ENCODE results near the gene ROPN1B. TPM values are rescaled to one million over a fixed set of nuclear protein-coding genes. Genes with fewer than 3 reads are reported as not detected.

Gene ROPN1B
- polyA plus RNA-seq, 1 experiment: not detected

DNA sequence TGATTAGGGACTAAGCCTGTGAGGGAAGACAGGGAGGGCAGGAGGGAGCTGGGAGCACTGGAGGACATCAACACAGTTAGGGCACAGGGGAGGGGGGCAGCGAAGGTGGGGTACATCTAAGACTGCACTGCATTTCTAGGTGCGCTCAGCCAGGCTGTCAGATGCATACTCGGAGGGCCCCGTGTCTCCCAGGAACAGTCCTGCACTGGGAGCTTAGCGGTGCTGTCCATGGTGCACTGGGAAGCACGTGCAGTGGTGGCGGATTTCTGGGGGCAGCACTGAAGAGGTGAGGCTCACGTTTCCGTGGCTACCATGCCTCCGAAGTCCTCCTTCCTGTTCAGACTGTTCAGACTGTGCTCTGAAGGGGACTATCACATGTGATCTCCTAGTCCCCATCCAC lies 54.4 kb downstream of the ROPN1B start:
- CTCF ChIA-PET: interaction anchor here (1.7 kb wide), 1 partner anchor 51 kb away, joined by 4 read pairs; no protein-coding TSS in a partner anchor
- no peak overlapping the region for H3K27ac ChIP-seq (ENCODE audit: low read depth, low read length)
- POLR2A ChIA-PET: no interaction called here
- no peaks in the 10 kb centered on the region for H3K27me3 ChIP-seq (ENCODE audit: control insufficient read depth, insufficient read depth, low read length)
- no peak for DNase-seq (ENCODE audit: low read depth, low spot score)
- no peak overlapping the region for H3K4me3 ChIP-seq (ENCODE audit: low read depth, low read length)
- TF ChIP-seq, protein P1, sequence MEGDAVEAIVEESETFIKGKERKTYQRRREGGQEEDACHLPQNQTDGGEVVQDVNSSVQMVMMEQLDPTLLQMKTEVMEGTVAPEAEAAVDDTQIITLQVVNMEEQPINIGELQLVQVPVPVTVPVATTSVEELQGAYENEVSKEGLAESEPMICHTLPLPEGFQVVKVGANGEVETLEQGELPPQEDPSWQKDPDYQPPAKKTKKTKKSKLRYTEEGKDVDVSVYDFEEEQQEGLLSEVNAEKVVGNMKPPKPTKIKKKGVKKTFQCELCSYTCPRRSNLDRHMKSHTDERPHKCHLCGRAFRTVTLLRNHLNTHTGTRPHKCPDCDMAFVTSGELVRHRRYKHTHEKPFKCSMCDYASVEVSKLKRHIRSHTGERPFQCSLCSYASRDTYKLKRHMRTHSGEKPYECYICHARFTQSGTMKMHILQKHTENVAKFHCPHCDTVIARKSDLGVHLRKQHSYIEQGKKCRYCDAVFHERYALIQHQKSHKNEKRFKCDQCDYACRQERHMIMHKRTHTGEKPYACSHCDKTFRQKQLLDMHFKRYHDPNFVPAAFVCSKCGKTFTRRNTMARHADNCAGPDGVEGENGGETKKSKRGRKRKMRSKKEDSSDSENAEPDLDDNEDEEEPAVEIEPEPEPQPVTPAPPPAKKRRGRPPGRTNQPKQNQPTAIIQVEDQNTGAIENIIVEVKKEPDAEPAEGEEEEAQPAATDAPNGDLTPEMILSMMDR (IDR thresholded peaks at IDR 0.05; ENCODE audit: low read depth, low read length): no peak
- H3K9me3 ChIP-seq (ENCODE audit: control insufficient read depth, insufficient read depth, low read length): peaks cover 6% of the 10 kb centered on the region

DNA sequence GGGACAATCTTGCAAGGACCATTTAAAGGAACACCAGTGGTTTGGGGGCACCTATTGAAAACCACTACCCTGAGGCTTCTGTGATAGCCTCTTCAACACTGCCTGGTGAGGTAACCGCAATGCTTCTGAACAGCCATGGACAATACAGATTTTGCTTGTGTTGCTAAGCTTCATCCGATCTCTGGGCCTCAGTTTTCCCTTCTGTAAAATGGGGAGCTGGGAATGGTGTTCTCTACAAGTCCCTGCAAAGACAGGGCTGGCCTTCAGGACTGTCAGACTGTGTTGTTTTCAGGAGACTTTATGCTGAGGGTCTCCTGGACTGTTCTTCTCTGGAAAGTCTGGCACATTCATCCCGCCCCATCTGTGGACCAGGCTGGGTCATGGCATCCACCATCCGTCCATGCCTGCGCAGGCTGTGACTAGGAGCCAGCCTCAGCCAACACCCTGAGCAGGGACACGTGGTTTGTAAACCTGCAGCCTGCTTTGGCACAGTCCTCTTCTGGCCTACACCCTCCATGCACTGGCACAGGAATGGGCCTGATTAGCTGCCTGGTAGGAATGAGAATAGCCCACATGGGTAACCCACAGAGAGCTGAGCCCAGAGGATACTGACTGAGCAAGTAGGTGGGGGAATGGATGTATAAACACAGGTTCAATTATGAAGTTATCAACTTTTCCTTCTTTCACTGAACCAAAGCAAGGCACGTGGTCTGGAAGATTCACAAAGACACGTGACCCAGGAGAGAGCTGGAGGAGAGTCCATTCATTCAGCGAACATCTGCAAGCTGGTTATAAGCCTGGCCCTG lies 55.3 kb downstream of the ROPN1B start:
- TF ChIP-seq, protein P1 (IDR thresholded peaks at IDR 0.05; ENCODE audit: low read depth, low read length): no peak
- Histone ChIP-seq H3K27me3 (ENCODE audit: control insufficient read depth, insufficient read depth, low read length) (no peaks in the 10 kb centered on the region), H3K27ac (ENCODE audit: low read depth, low read length) (no peak overlapping the region), H3K9me3 (ENCODE audit: control insufficient read depth, insufficient read depth, low read length) (peaks cover 8% of the 10 kb centered on the region), H3K4me3 (ENCODE audit: low read depth, low read length) (no peak overlapping the region)
- ChIA-PET POLR2A (no interaction called here), CTCF (no interaction called here)
- DNase-seq (ENCODE audit: low read depth, low spot score): no peak

DNA sequence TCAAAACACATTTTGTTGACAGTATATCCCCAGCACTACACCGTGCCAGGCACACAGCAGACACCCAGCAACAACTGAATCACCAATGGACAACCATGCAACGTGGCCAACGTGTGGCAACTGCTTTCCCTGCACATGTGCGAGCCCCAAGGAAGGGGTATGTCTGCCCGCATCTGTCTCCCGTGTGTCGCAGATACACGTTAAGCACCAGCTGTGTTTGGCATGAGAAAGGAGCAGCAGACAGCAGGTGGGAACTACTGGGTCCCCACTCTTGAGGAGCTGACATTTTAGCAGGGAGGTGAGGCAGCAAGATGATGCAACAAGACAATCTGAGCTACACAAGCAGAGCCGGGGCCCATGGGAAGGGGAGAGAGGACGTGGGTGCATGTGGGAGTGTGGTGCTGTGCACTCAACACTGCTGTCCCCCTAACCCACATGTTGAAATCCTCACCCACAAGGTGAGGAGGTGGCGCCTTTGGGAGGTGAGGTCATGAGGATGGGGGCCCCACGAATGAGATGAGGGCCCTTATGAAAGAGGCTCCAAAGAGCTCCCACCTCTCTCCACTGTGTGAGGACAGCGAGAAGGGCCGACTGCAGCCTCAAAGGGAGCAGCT lies 56.2 kb downstream of the ROPN1B start:
- no peak overlapping the region for H3K4me3 ChIP-seq (ENCODE audit: low read depth, low read length)
- POLR2A ChIA-PET: no interaction called here
- DNase-seq (ENCODE audit: low read depth, low spot score): no peak
- CTCF ChIA-PET: no interaction called here
- H3K27me3 ChIP-seq (ENCODE audit: control insufficient read depth, insufficient read depth, low read length): no peaks in the 10 kb centered on the region
- TF ChIP-seq, protein P1 (IDR thresholded peaks at IDR 0.05; ENCODE audit: low read depth, low read length): no peak
- H3K27ac ChIP-seq (ENCODE audit: low read depth, low read length): no peak overlapping the region
- peaks cover 8% of the 10 kb centered on the region for H3K9me3 ChIP-seq (ENCODE audit: control insufficient read depth, insufficient read depth, low read length)

DNA sequence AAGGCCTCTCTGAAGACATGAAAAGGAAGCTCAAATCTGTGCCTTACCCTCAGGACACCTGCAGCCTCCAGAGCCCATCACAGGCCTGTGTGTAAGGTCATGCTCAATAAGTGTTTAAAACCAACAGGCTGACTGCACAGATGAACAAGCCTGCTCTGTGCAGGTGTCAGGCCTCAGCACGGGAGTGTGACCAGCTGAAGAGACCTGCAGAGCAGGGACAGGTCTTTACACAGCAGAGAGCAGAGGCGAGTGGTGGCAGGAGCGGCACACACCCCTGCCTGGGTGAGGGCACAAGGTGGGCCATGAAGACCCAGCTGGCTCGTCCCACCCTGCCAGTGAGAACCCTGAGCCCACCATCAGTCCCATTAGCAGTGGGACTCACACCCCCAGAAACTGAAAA lies 56.9 kb downstream of the ROPN1B start:
- ChIA-PET POLR2A (no interaction called here), CTCF (no interaction called here)
- DNase-seq (ENCODE audit: low read depth, low spot score): no peak
- H3K4me3 ChIP-seq (ENCODE audit: low read depth, low read length): no peak overlapping the region
- peaks cover 8% of the 10 kb centered on the region for H3K9me3 ChIP-seq (ENCODE audit: control insufficient read depth, insufficient read depth, low read length)
- TF ChIP-seq, protein P1 (IDR thresholded peaks at IDR 0.05; ENCODE audit: low read depth, low read length): no peak
- no peaks in the 10 kb centered on the region for H3K27me3 ChIP-seq (ENCODE audit: control insufficient read depth, insufficient read depth, low read length)
- H3K27ac ChIP-seq (ENCODE audit: low read depth, low read length): no peak overlapping the region

DNA sequence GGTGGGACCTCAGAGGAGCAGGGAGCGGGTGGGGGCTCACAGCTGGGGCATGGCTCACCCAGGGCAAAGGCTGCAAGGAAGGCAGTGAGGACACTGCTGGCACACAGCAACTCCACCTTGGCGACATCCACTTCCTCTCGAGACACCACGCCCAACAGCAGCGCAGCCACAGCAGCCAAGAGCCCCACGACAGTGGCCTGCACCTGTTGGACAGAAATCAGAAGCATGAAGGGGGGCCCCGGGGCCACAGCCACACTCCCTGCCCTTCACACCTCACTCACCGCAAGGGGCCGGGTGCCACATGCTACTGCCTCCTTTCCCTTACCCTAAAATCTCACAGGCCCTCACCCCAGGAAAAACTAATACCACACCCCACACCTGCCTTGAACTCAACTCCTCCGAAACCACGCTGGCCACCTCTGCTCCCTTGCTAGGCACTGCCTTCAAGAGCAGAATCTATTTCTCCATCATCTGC lies 57.3 kb downstream of the ROPN1B start:
- Histone ChIP-seq H3K9me3 (ENCODE audit: control insufficient read depth, insufficient read depth, low read length) (peaks cover 8% of the 10 kb centered on the region), H3K4me3 (ENCODE audit: low read depth, low read length) (no peak overlapping the region), H3K27ac (ENCODE audit: low read depth, low read length) (no peak overlapping the region), H3K27me3 (ENCODE audit: control insufficient read depth, insufficient read depth, low read length) (no peaks in the 10 kb centered on the region)
- DNase-seq (ENCODE audit: low read depth, low spot score): no peak
- ChIA-PET POLR2A (no interaction called here), CTCF (no interaction called here)
- TF ChIP-seq, protein P1 (IDR thresholded peaks at IDR 0.05; ENCODE audit: low read depth, low read length): no peak

All from AG04450 (cell line).